Jurkat, Clone E6-1 (cell line): Measurements from ENCODE around the gene BTNL9.
"Not testable (repeated sequence)": the region's sequence is repeated elsewhere in the genome, so short reads cannot be mapped to it uniquely, and the experiment has no call there.

Experiments
- DNase-seq: peaks from one replicate; pipeline ENCODE4 v3.0.0-alpha.2; 2011; ENCODE audit warnings: low read depth, low spot score
- H3K4me3 ChIP-seq: 2 replicates; pipeline ENCODE4 v1.5.1; 2011; ENCODE audit warnings: mild to moderate bottlenecking, low read length, control low read depth, moderate library complexity

The BTNL9 gene

GRCh38 chr5:181041043-181041442 is 977 bp downstream of the BTNL9 start:
- no peak overlapping the region for H3K4me3 ChIP-seq
- DNase-seq: no peak

- no peak overlapping the region for H3K4me3 ChIP-seq
Observed at GRCh38 chr5:181042036-181042713, 2.1 kb downstream of the BTNL9 start.

GRCh38 chr5:181042722-181043121 is 2.7 kb downstream of the BTNL9 start:
- DNase-seq: no peak
- H3K4me3 ChIP-seq: no peak overlapping the region

More at GRCh38 chr5:181042036-181042713, 2.1 kb downstream of the BTNL9 start:
- DNase-seq: no peak

- H3K4me3 ChIP-seq: no peak overlapping the region
- no peak for DNase-seq
Observed at GRCh38 chr5:181043285-181044092, 3.4 kb downstream of the BTNL9 start.

DNA sequence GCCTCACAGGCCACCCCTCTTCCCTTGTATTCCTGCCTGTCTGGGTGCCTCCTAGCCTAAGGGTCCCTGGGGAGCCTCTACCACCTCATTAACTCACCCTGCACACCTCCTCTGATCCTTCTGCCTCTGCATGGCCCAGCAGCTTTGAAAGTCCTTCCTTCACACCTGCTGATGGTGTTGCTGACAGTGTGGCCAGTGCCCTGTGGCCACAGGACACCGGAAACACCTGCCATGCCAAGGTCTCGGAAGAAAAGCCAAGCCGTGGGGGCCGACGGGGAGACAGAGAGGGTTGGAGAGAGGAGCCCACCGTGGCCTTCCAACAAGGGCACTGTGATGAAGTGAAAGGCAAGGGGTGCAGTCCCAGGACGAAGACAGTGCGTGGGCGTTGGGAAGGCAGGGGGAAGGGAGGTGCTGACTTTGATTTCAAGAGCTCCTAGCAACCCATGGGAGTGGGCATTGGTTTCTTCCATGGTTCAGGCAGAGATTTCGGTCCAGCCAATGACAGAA is 4.1 kb downstream of the BTNL9 start:
- no peak overlapping the region for H3K4me3 ChIP-seq
- DNase-seq: no peak

DNA sequence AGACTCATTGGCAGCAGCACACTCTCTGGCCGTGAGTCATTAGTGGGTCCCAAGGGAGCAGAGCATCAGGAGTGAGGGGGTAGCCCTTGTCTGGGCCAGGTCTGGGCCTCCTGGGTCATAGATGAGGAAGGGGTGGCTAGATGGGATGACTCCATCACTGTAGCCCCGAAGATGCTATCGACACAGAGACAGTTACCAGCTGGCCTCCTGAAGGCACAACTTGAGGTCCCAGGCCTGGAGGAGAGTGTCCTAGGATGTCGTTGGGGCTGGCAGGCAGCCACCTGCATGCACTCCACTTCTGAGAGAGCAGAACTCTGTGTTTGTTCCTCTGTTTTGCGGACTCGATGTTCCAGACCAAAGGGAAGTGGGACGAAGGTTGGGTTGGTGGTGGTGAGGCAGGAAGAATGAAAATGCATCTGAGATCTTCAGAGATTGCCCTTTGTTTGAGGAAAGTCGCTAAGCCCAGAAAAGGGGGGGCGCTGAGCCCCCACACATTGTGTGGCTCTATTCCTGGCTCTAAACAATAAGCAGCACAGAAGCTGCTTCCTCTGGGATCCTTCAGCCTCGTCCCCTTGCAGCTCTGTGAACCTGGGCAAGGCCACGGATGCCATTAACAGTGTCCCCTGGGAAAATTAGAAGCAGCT is 4.7 kb downstream of the BTNL9 start:
- H3K4me3 ChIP-seq: no peak overlapping the region
- peak; percentile 55 for DNase-seq

DNA sequence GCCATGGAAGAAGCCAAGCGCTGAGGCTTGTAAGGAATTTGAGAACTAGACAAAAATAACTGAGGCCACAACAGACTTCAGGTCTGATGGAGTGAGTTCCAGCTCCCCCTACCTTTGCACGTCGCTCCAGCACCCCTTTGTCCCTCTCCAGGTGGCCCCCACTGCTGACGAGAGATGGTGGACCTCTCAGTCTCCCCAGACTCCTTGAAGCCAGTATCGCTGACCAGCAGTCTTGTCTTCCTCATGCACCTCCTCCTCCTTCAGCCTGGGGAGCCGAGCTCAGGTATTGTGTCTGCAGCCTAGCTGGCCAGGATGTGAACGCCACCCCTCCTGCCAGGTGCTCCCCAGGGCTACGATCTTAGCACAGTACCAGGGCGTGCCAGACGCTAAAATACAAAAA is 5.2 kb downstream of the BTNL9 start:
- DNase-seq: no peak
- H3K4me3 ChIP-seq: peak overlapping the region; percentile 20; the same call in 1 of the 2 replicates

- DNase-seq, H3K4me3 ChIP-seq: not testable (repeated sequence)
Observed at GRCh38 chr5:181045857-181046256, 5.8 kb downstream of the BTNL9 start.

DNA sequence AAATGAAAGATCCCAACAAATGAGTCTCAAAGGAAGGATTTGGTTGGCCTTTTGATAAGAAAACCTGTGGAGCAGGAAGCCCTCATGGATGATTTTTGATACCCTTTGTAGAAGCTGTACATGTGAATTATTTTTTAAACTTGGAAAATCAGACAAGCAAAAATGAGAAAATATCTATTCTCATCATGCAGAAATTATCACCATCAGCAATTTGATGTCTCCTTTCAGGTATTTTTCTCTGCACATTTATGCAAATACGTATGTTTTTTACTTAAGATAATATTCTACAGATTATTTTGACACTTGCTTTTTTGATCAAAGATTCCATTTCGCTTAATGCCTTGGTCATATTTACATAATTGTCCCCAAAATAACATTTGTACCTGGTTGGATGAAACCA is 7.2 kb downstream of the BTNL9 start:
- DNase-seq: no peak
- H3K4me3 ChIP-seq: no peak overlapping the region

DNA sequence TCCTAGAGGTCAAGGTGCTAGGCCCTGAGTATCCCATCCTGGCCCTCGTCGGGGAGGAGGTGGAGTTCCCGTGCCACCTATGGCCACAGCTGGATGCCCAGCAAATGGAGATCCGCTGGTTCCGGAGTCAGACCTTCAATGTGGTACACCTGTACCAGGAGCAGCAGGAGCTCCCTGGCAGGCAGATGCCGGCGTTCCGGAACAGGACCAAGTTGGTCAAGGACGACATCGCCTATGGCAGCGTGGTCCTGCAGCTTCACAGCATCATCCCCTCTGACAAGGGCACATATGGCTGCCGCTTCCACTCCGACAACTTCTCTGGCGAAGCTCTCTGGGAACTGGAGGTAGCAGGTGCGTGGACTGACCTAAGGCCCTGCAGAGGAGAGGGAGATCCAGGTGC is 7.9 kb downstream of the BTNL9 start:
- DNase-seq: no peak
- H3K4me3 ChIP-seq: no peak overlapping the region

GRCh38 chr5:181050016-181050415 is 9.9 kb downstream of the BTNL9 start:
- H3K4me3 ChIP-seq: no peak overlapping the region
- no peak for DNase-seq

DNA sequence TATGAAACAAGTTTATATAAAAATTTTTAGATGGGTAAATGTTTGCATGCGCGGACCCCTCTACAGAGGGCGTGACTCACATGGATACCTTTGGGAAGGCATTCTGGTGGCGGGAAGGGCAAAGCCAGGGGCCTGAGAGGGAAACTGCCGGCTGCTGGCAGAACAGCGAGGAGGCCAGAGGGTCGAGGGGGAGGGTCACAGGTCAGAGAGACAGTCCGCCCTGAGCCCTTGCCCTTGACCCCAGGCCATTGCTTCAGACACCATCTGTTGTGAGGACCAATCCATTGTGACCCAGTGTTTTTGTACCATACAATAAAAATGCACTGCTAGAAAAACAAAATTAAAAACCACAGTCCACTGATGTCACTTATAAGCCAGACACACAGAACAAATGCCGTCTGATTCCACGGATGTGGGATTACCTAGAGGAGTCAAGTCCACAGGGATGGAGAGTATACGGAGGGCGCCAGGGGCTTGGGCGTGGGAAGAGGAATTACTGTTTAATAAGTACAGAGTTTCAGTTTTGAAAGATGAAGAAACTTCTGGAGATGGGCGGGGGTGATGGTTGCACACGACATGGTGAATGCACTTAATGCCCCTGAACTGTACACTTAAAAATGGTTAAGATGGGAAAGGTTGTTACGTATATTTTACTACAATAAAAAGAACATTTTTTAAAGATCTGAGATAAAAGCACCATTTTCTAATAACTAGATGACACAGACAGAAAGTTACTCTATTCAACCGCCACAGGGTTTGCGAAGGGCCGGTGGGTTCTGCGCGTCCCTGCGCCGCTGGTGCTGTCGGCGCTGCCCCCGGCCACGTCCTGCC is 12.0 kb downstream of the BTNL9 start:
- DNase-seq: no peak
- H3K4me3 ChIP-seq: peak overlapping the region; percentile 38

DNA sequence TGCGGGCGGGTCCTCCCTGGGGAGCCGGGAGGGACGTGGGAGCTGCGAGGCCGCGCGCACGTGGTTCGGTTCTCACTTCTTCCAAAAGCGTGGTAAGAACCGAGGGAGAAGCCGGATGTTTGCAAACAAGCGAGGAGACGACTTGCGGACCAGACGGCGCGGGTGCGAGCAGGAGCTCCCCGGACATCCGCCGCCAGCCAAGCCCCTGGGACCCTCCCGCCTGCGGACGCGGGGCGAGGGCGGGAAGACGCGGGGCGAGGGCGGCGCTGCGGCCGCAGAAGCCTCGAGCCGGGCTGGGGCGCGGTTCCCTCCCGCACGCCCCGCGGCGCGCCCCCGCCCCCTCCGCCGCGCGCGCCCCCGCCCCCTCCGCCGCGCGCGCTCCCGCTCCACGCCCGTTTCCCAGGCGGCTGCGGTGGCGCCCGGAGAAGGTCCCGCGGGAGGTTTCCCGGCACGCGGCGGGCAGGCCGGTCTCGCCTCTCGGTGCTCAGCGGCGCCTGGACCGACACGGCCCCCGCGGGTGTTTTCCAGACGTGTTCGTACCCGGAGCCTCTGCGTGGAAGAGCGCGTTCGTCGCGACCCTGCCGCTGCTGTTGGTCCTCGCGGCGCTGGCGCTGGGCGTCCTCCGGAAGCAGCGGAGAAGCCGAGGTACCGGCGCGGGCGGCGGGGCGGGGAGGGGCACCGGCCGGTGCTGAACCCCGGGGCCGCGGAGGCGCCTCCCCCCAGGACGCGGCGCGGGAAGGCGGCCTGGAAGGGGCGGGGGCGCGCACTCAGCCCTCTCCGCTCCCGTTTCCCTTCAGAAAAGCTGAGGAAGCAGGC is 12.8 kb downstream of the BTNL9 start:
- peak overlapping the region; percentile 54 for H3K4me3 ChIP-seq
- peak; percentile 37 for DNase-seq

- peak overlapping the region; percentile 54 for H3K4me3 ChIP-seq
- DNase-seq: no peak
Observed at GRCh38 chr5:181053488-181054121, 13.5 kb downstream of the BTNL9 start.

GRCh38 chr5:181054138-181054537 is 14.1 kb downstream of the BTNL9 start:
- H3K4me3 ChIP-seq: no peak overlapping the region
- DNase-seq: no peak

DNA sequence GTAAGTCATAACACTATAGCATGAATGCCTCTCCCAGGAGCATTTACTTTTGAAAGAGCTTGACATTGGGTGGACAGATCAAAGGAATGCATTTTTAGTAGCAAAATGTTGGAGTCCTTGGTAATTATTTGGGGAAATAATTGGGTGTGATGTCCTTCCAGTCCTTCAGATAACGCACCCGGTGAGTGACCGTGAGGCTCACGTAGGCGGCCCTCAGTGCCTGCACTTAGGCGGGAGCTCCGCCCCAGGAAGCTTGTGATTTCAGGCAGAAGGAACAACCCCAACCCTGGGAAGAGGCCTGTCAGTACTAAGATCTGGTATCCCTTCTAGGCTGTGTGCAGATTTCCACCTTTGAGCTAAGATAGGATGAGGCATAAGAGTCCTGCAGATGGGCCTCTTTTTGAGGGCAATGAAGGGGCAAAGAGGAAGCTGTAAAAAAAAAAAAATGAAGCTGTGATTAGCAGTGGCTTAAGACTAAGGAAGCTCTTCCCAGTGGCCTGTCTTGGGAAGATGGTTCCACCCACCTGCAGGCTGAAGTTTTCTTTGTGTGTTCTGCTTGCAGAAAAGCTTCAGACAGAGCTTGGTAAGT is 14.9 kb downstream of the BTNL9 start:
- no peak for DNase-seq
- no peak overlapping the region for H3K4me3 ChIP-seq

DNA sequence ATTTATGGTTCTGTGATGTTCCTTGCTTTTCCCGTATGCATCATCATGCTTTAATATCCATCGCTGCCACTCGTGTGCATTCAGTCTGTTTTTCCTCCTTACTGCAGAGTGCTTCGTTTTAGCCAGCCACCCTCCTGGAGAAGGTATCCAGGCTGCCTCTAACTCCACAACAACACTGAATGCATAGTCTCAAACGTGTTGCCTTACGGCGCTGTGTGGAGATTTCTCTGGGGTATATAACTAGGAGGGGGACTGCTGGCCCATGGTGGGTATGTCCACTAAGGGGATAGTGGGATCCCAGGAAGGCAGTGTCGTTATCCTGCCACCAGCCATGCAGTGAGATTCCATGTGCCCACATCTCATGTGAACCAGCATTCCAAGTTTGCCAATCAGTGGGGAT is 16.4 kb downstream of the BTNL9 start:
- H3K4me3 ChIP-seq: no peak overlapping the region
- no peak for DNase-seq

DNA sequence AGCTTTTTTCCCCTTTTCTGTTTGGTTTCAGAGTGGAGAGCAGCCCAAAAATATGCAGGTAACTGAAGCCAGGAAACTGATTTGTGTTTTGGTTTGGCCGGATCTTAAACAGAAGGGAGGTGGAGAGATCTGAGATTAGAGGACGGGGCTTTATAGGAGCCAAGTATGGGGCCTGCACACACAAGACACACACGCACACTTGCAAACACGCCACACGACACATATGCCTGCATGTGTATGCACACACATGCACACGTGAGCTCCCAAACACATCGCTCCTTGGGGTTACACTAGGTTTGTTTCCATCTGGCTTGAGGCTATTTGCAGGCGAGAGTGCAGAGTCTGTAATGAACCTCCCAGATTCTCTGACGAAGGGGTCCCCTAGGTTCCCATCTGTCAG is 18.3 kb downstream of the BTNL9 start:
- H3K4me3 ChIP-seq: no peak overlapping the region
- no peak for DNase-seq
